Measurements from ENCODE around the gene YJU2.

The YJU2 gene

GRCh38 chr19:4301590-4302242 is 54.8 kb downstream of the YJU2 start:
- DNase-seq = no peak

- DNase-seq = no peak
These were observed 55.4 kb downstream of the YJU2 start, which contains the start of gene TMIGD2 for GRCh38 chr19:4302243-4302640. Gene TMIGD2 (minus strand): TSS chr19:4302389. CDS start chr19:4302385, 4 bp downstream.

GRCh38 chr19:4303819-4304537 is 57.1 kb downstream of the YJU2 start:
- no peak for DNase-seq

- peak; percentile 40 to 52 (median 42) for DNase-seq
These were observed 57.8 kb downstream of the YJU2 start, which contains the start of gene FSD1 for GRCh38 chr19:4304538-4305256. Gene FSD1 (plus strand): TSS chr19:4304598. CDS start chr19:4304747, 149 bp downstream.

GRCh38 chr19:4305257-4305612 is 58.4 kb downstream of the YJU2 start:
- no peak for DNase-seq

GRCh38 chr19:4305659-4306058 is 58.8 kb downstream of the YJU2 start:
- DNase-seq = no peak

- DNase-seq = no peak
These were observed 63.6 kb downstream of the YJU2 start for GRCh38 chr19:4310247-4311121.

GRCh38 chr19:4313847-4314490 is 67.1 kb downstream of the YJU2 start:
- DNase-seq = no peak

GRCh38 chr19:4316956-4317355 is 70.1 kb downstream of the YJU2 start:
- DNase-seq = no peak

- no peak for DNase-seq
These were observed 71.6 kb downstream of the YJU2 start for GRCh38 chr19:4318460-4318859.

Data from activated CD4-positive, CD25-positive, alpha-beta regulatory T cell (primary cell).